ENCODE data around the gene ATG9B.

DNA sequence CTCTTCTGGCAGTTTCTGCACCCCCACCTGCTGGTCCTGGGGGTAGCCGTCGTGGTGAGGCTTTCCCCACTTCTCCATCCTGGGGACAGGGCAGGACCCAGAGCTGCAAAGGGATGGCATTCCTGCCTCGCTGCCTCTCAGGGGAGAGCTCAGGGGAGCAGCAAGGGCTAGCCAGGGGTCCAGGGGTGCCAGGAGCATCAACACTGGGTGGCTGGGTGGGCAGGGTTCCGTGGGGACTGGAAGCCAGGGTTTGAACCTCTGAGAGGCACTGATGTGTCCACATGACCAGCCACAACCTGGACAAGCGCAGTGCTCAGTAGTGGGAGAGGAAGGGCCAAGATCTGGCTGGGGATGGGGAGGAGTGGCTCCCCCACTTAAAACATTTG is 9.6 kb upstream of the ATG9B start:
- TF ChIP-seq GABPA (IDR thresholded peaks at IDR 0.05; ENCODE audit: low read depth) = no peak
- TF ChIP-seq EZH2phosphoT487 (IDR thresholded peaks at IDR 0.05; ENCODE audit: borderline replicate concordance, low read depth) = no peak
- TF ChIP-seq, protein P1, sequence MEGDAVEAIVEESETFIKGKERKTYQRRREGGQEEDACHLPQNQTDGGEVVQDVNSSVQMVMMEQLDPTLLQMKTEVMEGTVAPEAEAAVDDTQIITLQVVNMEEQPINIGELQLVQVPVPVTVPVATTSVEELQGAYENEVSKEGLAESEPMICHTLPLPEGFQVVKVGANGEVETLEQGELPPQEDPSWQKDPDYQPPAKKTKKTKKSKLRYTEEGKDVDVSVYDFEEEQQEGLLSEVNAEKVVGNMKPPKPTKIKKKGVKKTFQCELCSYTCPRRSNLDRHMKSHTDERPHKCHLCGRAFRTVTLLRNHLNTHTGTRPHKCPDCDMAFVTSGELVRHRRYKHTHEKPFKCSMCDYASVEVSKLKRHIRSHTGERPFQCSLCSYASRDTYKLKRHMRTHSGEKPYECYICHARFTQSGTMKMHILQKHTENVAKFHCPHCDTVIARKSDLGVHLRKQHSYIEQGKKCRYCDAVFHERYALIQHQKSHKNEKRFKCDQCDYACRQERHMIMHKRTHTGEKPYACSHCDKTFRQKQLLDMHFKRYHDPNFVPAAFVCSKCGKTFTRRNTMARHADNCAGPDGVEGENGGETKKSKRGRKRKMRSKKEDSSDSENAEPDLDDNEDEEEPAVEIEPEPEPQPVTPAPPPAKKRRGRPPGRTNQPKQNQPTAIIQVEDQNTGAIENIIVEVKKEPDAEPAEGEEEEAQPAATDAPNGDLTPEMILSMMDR (IDR thresholded peaks at IDR 0.05) = no peak
- TF ChIP-seq NFIC (IDR thresholded peaks at IDR 0.05; ENCODE audit: borderline replicate concordance) = no peak
- TF ChIP-seq POLR2AphosphoS5 (IDR thresholded peaks at IDR 0.05; ENCODE audit: low read depth, low read length) = no peak
